Right renal pelvis (tissue), 4 donors: Measurements from ENCODE around the gene UBAP1. TPM values are rescaled to one million over a fixed set of nuclear protein-coding genes. Genes with fewer than 3 reads are reported as not detected.
"Not testable (repeated sequence)": the region's sequence is repeated elsewhere in the genome, so short reads cannot be mapped to it uniquely, and the experiment has no call there.

ENCODE experiments used
- DNase-seq, 4 donors: peaks; one replicate each; pipeline ENCODE4 v3.0.0-alpha.2; 2013; ENCODE audit warnings: low read depth in 4 of 4, low spot score in 3 of 4, missing footprints in 1 of 4
- polyA plus RNA-seq, 4 donors: library from polyadenylated mRNA; unstranded; fragments of 120-200 nt; gene quantifications; one replicate each; pipeline ENCODE4 v1.2.1, GENCODE V29; 2013; ENCODE audit not compliant: insufficient read length in 4 of 4

Gene UBAP1
- polyA plus RNA-seq, 4 donors = 57.7 to 64.8 (median 64.0) TPM

DNA sequence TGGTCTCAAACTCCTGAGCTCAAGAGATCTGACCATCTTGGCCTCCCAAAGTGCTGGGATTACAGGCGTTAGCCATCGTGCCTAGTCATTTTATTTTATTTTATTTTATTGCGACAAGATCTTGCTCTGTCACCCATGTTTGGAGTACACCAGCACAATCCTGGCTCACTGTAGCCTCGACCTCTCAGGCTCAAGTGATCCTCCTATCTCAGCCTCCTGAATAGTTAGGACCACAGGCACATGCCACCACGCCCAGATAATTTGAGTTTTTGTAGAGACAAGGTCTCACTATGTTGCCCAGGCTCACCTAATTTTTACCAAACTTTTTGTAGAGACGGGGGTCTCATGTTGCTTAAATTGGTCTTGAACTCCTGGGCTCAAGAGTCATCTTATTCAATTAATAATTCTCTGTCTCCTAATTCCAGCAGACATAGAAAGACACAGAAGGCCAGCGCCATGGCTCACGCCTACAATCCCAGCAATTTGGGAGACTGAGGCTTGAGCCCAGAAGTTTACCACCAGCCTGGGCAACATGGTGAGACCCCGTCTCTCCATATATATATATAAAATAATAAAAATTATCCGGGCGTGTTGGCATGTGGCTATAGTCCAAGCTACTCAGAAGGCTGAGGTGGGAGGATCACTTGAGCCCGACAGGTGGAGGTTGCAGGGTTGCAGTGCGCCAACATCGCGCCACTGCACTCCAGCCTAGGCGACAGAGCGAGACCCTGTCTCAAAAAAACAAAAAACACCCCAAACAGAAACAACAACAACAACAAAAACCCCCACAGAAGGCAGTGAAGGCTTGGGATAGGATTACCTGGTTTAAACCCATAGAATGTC, 1.0 kb upstream of the UBAP1 start:
- DNase-seq = no peak

- DNase-seq = no peak
Observed at GRCh38 chr9:34179213-34180136, 632 bp downstream of the UBAP1 start.

- no peak for DNase-seq
Observed at GRCh38 chr9:34185778-34186551, 7.1 kb downstream of the UBAP1 start.

DNA sequence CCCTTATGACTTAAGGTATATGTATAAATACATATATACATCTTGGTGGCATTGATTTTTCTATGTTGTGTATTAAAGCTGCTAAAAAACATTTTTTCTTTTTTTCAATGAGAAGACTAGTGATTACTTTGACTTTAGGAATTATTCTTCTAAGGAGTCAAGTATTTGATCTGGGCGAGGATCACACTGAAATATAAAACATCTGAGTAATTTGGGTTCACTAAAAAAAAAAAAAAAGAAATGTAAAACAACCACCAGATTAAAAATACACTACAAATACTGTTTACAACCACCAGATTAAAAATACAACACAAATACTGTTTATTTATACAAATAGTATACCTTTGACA, 9.0 kb downstream of the UBAP1 start:
- DNase-seq = no peak

- DNase-seq = no peak
Observed at GRCh38 chr9:34190996-34191892, 12.4 kb downstream of the UBAP1 start.

DNA sequence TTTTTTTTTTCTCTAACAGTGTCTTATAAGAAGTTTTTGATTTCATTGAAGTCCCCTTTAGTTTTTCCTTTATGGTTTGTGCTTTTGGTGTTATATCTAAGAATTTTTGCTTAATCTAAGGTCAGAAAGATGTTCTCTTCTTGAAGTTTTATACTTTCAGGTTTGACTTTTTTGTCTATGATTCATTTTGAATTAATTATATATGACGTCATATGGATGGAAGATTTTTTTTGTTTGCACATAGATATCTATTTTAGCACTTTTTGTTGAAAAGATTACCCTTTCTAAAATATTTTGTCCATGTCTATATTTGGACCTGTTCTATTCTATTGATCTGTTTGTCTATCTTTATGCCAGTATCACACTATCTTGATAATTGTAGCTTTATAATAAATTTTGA, 16.3 kb downstream of the UBAP1 start:
- no peak for DNase-seq

GRCh38 chr9:34197286-34197685, 18.4 kb downstream of the UBAP1 start:
- DNase-seq = not testable (repeated sequence)

GRCh38 chr9:34197756-34198711, 19.2 kb downstream of the UBAP1 start:
- DNase-seq = no peak

- no peak for DNase-seq
Observed at GRCh38 chr9:34200092-34200491, 21.2 kb downstream of the UBAP1 start.

DNA sequence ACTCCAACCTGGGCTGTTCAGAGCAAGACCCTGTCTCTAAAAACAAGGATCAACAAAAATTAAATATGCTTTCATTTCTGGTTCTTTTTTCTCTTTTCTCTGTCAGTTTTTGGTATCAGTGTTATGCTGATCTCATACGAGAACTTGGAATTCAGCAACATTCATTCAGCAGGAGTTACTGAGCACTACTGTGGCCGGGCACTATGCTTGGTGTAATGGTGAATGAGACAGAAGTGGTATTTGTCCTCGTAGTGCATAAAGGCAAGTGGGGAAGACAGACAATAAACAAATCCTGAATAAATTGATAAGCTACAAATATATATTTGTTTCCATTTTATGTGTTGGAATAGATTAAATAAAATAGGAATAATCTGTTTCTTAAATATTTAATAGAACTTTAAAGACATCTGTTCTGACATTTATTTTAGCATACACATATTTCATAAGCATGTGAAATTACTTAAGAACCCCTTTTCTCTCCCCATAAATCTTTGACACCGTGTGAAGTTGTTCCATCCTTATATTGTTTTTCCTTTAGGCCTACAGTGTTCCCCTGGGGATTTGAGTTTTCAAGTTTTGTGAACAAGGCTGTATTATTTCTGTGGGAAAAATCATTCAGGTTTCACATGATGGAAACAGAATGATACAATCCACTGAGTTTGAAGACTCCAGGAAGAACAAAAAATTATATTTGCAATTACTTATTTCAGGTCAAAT, 24.6 kb downstream of the UBAP1 start:
- no peak for DNase-seq

- no peak for DNase-seq
Observed at GRCh38 chr9:34203992-34204635, 25.3 kb downstream of the UBAP1 start.

GRCh38 chr9:34205102-34205501, 26.3 kb downstream of the UBAP1 start:
- DNase-seq = no peak

DNA sequence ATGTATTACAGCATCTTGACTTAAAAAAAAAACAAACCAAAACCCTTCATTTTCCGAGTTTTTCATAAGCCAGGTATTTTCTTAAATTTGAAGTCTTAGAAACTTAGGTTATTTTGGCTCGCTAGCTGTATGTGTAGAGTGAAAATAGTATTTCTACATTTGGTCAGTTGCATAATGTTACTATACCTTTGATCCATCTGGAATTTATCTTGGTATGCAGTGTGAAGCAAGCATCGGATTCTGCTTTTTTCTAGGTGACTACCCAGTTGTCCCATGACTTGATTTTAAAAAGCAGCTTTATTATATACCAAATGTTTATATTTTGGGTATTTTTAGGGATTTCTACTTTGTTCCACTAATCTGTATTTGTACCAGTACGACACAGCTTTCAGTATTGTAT, 27.7 kb downstream of the UBAP1 start:
- no peak for DNase-seq

DNA sequence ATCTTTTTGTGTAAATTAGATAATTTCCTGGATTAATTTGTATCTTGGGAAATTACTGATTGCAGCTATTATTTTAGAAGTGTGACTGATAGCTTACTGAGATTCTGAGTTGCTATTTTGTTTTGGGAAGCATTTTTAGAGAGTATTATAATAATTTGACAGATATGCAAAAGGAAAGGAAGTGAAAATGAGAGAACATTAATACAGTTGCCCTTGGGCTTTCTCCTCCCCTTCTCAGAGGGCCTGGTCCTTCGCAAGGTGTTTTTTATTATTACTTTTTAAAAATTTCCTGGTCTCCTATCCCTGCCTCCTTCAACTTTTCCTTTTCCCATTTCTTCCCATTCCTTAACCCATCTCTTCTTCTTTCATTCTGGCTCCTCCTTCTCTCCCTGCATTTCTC, 32.6 kb downstream of the UBAP1 start:
- no peak for DNase-seq

GRCh38 chr9:34214354-34215000, 35.6 kb downstream of the UBAP1 start:
- DNase-seq = not testable (repeated sequence)

DNA sequence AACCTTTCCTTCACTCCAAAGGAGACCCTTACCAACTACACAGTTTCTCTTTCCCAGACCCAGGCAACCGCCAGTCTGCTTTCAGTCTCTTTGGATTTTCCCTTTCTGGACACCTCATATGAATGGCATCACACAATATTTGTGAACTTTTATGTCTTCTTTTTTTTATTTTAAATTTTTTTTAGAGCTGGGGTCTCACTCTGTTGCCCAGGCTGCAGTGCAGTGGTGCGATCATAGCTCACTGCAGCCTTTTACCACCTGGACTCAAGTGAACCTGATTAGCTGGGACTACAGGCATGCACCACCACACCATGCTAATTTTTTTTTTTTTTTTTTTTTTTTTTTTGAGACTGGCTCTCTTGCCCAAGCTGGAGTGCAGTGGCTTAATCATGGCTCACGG, 37.5 kb downstream of the UBAP1 start:
- no peak for DNase-seq

- not testable (repeated sequence) for DNase-seq
Observed at GRCh38 chr9:34217015-34217414, 38.2 kb downstream of the UBAP1 start.
